Measurements from ENCODE around the gene CXorf65.

- no peak for TF ChIP-seq POLR2A (IDR thresholded peaks at IDR 0.05; ENCODE audit: low read depth, low read length)
- no peak for TF ChIP-seq POLR2AphosphoS5 (IDR thresholded peaks at IDR 0.05; ENCODE audit: low read depth, low read length)
These were observed 5.7 kb downstream of the CXorf65 start for GRCh38 chrX:71100581-71101505.
